Measurements from ENCODE around the gene ARAP2.

DNA sequence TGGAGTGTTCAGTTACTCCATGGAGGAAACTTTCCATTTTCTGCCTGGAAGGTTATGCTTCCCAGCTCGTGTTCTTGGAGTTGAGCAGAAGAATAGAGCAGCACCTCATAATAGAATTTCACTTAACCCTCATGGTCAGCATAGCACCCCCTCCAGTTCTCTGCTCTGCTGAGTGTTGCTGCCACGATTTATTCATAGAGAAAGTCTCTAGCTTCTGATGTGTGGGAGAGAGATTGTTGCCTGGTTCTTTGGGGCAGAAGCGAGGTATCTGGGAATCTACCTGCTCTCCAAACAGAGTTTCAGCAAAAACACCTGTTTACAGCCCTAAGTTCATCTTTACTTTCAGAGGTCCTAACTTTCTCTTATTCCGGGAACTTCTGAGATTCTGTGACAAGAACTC is 33.2 kb upstream of the ARAP2 start:
- TF ChIP-seq CTCF (IDR thresholded peaks at IDR 0.05; ENCODE audit: low read depth, low read length) (no peak), EZH2phosphoT487 (IDR thresholded peaks at IDR 0.05; ENCODE audit: low read depth) (no peak)
